HG03095 (cell line): Measurements from ENCODE around the gene SDF2.
"Not testable (repeated sequence)": the region's sequence is repeated elsewhere in the genome, so short reads cannot be mapped to it uniquely, and the experiment has no call there.

Experiments used
- ATAC-seq: cut with Tn5 transposase; IDR thresholded peaks from one replicate; pipeline ENCODE4 v1.9.1; 2021; ENCODE audit warnings: moderate library complexity; ENCODE audit not compliant: unreplicated experiment

SDF2 gene

DNA sequence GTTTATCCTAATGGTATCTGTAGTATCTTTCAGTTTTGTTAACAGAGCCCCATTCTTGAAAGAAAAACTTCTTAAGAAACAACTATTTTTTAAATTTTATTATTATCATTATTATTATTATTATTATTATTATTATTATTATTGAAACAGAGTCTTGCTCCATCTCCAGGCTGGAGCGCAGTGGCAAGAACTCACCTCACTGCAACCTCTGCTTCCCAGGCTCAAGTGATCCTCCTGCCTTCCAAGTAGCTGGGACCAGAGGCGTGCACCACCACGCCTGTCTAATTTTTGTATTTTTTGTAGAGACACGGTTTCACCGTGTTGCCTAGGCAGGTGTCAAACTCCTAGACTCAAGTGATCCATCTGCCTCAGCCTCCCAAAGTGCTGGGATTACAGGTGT lies 23.7 kb upstream of the SDF2 start:
- ATAC-seq: no peak

DNA sequence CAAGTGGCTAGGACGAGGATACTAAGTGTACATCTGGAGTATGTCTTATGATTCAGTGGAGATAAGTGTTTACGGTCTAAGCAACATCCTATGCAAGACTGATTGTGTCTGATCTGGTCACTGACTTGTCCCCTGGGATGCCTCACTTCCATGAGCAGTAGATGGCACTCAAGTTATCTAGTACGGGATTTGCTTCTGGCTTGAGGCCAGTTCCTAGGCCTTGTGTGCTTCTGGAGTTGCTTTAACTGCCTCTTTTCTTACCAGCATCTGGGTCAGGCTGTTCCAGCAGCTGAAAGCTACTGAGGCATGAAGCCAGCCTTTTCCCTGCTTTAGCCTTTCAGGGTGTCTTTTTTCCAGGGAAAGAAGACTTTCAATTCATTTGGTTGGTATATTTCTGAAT lies 23.3 kb upstream of the SDF2 start:
- no peak for ATAC-seq

DNA sequence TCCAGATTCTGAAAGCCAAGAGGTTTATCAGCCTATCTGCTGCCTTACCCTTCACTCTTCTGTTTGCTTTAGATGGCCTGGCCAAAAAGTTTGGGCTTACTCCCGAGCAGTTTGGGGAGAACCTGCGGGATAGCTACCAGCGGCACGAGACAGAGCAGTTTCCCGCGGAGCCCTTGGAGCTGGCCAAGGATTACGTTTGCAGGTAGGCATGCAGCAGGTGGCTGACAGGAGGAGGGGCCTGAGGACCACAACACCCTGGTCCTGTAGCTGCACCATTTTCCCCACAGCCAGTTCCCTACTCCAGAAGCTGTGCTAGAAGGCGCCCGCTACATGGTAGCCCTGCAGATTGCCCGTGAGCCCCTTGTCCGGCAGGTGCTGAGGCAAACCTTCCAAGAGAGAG lies 20.9 kb upstream of the SDF2 start:
- no peak for ATAC-seq

GRCh38 chr17:28675980-28676379 lies 14.3 kb upstream of the SDF2 start:
- ATAC-seq: no peak

DNA sequence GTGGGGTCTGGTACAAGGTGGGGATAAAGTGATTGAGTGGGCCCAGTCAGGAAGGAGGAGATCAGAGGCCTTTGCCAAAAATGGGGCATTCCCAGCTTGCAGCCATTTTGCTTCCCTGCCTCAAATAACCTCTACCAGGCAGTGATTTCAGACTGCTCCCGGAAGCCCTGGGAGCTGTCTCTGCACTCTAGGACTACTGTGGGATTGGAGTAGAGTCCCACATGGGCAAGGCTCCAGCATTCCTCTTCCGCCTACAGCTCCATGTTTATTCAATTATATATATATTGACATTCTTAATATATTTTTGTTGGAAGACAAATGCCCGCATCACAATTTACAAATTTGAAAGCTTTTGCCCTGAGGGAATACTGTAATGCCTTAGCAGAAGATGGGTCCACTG lies 13.8 kb upstream of the SDF2 start:
- ATAC-seq: no peak

DNA sequence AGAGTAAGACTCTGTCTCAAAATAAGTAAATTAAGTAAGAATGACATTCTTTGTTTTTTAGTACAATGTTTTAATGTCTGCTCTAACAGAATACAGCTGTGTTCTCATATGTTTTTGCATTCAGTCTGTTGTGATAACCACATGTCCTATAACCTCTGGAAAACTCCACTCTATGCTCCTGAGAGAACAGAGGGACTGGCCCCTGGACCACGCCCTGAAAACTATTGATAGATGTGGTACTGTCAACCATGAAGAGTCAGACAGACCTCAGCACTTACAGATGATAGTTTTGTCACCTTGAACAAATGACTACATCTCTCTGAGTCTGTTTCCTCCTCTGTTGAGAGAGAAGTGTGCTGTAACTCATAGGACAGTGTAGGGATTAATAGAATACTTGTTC lies 8.2 kb upstream of the SDF2 start:
- ATAC-seq: no peak

GRCh38 chr17:28667870-28668269 lies 6.2 kb upstream of the SDF2 start:
- no peak for ATAC-seq

DNA sequence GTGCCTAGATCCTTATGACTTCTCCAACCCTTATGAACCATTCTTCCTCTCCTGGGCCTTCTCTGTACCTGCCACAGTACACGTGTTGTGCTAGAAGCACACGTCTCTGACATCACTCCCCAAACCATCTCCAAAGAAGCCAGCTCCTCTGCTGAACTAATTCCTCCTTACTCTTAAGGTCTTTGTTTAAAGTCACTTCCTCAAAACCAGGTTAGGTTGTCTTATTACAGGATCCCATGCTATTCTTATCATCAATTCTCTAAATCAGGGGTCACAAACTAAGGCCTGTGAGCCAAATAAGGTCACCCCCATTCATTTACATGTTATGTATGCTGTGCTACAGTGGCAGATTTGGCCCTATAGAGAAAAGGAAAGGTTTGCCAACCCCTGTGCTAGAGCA lies 4.3 kb upstream of the SDF2 start:
- ATAC-seq: no peak

- ATAC-seq: no peak
These were observed 2.0 kb upstream of the SDF2 start for GRCh38 chr17:28663723-28664122.

- no peak for ATAC-seq
These were observed 772 bp upstream of the SDF2 start for GRCh38 chr17:28662527-28662829.

- ATAC-seq: not testable (repeated sequence)
These were observed 2.2 kb downstream of the SDF2 start for GRCh38 chr17:28659497-28659881.

DNA sequence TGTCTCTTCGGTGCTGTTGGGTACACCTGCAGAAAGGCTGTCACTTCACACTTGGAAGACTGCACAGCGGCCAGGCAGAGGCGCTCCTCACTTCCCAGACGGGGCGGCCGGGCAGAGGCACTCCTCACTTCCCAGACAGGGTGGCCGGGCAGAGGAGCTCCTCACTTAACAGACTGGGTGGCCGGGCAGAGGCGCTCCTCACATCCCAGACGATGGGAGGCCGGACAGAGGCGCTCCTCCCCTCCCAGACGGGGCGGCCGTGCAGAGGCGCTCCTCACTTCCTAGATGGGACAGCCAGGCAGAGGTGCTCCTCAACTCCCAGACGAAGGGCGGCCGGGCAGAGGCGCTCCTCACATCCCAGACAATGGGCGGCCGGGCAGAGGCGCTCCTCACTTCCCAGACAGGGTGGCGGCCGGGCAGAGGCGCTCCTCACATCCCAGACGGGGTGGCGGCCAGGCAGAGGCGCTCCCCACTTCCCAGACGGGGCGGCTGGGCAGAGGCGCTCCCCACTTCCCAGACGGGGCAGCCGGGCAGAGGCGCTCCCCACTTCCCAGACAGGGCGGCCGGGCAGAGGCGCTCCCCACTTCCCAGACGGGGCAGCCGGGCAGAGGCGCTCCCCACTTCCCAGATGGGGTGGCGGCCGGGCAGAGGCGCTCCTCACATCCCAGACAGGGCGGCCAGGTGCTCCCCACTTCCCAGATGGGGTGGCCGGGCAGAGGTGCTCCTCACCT lies 2.8 kb downstream of the SDF2 start:
- not testable (repeated sequence) for ATAC-seq

DNA sequence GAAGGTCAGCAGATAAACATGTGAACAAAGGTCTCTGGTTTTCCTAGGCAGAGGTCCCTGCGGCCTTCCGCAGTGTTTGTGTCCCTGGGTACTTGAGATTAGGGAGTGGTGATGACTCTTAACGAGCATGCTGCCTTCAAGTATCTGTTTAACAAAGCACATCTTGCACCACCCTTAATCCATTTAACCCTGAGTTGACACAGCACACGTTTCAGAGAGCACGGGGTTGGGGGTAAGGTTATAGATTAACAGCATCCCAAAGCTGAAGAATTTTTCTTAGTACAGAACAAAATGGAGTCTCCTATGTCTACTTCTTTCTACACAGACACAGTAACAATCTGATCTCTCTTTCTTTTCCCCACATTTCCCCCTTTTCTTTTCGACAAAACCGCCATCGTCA lies 3.4 kb downstream of the SDF2 start:
- not testable (repeated sequence) for ATAC-seq

DNA sequence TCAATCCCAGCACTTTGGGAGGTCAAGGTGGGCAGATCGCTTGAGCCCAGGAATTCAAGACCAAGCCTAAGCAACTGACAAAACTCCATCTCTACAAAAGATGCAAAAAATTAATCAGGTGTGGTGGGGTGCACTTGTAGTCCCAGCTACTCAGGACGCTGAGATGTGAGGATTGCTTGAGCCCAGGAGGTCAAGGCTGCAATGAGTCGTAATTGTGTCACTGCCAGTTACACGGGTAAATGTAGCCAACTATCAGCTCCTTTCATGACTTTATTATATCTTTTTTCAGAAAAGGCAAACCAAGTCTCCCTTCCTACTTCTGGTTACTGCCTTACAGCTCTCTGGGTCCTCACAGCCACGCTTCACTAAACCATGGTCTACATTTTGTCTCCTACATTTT lies 4.0 kb downstream of the SDF2 start:
- ATAC-seq: no peak

DNA sequence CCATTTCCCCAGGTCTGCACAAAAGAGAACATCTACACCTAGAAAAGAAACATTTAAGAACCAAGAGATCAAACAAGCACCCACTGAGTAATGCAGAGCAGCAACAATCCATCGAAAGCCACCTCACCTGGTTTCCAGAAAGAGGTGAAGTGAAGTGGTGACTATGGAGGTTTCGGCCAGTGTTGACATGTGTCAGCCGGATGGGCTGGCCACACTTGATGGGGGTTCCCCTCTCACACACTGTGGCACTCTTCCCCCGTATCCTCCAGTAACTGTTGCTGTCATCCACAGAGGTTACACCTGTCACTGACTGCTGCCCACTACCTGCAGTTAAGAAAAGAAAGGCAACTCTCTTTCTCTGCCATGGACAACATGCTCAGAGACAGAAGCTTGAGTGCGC lies 6.5 kb downstream of the SDF2 start:
- no peak for ATAC-seq

DNA sequence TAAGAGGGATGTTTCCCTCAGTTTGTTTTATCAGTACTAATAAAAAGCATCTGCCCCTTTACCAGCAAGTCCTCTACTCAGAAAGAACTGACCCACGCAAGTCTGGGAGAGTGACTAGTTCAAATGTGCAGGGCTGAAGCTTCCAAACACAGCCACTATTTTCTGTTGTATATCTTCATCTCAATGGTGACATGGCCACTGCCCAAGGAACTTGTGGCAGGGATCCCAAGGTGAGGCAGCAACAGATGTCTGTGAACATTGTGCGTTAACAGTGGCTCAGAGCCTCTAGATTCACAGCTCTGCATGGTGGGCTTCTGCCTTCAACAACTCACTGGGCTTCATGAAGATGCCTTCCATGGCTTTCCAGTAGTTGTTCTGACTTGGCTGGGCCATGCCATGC lies 13.0 kb downstream of the SDF2 start:
- ATAC-seq: no peak

DNA sequence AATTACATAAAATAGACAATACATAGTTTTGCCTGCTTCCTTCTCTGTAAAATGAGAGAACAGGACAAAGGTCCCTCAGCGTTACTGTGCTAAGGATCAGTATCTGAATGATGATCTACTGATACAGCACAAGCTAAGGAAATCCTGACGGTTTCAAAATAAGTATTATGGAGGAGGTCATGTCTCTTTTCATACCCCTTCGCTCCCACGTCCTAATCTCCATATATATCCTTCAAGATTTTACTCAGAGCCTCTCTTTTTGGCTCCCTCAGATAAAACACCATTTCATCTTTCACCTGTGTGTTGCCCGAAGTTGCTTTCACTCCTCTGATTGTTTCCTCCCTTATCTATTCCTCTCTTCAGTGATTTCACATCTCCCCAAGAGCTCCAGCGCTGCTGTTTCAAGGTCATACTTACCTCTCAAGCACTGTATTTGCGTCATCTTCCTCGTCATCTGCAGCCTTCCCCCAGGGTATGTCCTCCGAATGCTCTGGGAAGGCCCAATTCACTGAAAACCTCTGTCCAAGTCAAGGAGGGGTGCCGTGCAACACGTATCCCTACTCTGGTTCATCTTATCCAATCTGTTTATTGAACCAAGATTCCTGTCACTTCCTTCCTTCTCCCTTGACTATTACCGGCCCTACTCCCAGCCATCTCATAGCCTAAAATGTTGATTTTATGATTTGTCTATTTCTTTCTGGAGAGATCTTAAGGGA lies 15.5 kb downstream of the SDF2 start:
- ATAC-seq: no peak

DNA sequence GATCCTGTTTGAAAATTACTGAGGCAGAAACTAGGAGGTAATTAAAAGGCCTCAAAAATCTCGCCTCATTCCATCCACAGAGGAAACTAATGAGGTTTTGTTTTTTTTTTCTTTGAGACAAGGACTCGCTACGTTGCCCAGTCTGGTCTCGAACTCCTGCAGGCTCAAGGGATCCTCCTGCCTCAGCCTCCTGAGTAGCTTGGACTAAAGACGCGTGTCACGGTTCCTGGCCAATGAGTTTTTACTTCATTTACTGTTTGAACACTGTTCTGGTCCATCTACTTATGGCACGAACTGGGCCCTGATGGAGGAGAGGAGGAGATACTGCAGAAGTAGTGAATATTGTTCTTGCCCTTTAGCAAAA lies 16.1 kb downstream of the SDF2 start:
- no peak for ATAC-seq

DNA sequence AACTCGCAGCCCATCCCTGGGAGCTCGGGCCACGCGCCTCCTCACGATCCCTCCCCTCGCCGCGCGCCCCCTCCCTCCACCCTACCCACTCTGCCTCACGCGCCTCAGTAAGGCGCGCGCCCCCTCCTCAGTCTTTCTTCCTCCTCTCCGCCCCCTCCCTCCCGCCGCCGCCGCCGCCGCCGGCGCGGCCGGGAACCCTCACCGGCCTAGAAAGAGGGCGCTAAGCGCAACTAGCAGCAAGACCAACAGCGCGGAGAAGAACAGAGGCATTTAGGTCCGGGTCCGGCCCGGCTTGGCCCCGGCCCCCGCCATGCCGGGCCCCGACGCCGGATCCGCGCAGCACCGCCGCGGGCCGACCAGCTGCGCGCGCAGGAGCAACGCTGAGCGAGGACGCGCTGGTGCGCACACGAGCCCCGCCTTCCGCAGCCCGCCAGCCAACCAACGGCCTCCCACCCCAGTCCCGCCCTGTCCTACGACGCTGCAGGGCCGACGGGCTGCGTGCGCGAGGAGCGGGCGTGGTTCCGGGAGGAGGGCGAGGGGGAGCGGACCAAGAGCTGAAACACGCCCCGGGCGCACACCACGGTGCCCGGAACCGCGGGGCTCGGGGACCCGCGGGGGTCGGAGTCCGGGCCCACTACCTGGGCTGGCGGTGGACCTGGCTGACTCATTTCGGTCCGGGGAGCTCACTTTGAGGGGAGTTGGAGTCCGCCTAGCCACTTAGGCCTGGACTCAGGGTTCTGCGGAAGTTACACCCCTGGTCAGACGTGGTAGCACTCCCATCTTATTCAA lies 16.7 kb downstream of the SDF2 start, which contains the start of gene BLTP2:
BLTP2 (minus strand) TSS at position 372 of the 789 bp plus-strand sequence; CDS start at position 270, 102 bp downstream.
- ATAC-seq: peak; percentile 89

DNA sequence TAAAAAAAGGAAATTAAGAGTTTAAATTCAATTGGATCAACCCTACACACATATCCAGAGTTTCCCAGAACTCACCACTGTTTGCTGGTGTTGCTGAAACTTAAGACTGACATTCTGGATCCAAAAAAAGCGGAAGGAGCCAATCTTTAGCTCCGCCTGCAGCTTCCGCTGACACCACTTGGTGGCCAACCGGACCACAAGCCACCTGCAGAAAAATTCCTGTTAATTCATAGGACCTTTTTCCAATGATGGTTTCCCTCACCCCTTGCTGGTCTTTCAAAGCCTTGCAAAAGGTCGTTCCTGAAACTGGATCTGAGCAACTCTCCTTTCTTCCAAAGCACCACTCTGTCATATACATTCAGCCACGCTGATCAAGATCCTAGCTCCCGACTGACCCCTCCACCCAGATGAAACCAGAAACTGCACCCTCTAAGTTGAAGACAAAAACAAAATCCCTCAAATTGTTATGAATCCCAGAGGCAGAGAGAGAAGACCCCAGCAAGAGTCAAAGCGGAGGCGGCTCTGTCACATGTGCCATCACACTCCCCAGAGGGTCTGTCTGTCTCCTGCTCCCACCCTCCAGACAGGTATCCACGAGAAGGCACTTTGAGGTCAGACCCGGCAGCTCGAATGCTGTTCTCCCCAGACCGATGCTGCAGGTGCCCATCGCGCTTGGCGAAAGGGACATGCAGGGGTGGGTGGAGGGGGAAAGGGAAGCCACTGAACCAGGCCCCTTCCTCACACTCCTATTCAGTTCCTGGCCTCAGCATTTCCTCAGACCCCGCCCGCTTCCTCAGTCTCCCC lies 17.5 kb downstream of the SDF2 start:
- no peak for ATAC-seq

GRCh38 chr17:28641579-28641978 lies 20.1 kb downstream of the SDF2 start:
- ATAC-seq: no peak
